ENCODE results near the gene C10orf62.
"Not testable (repeated sequence)": the region's sequence is repeated elsewhere in the genome, so short reads cannot be mapped to it uniquely, and the experiment has no call there.

Gene C10orf62

GRCh38 chr10:97572214-97572989 lies 17.1 kb upstream of the C10orf62 start, which contains the start of gene ANKRD2:
Gene ANKRD2 (plus strand): TSS chr10:97572779. CDS start chr10:97572789, 10 bp downstream.
- peak; percentile 94 for TF ChIP-seq CTCF (IDR thresholded peaks at IDR 0.05; ENCODE audit: low read depth, low read length)
- no peak for DNase-seq (ENCODE audit: extremely low read depth, low read depth)

- no peak for TF ChIP-seq CTCF (IDR thresholded peaks at IDR 0.05; ENCODE audit: low read depth, low read length)
- no peak for DNase-seq (ENCODE audit: extremely low read depth, low read depth)
These were observed 16.5 kb upstream of the C10orf62 start for GRCh38 chr10:97573021-97573420.

- no peak for TF ChIP-seq CTCF (IDR thresholded peaks at IDR 0.05; ENCODE audit: low read depth, low read length)
- DNase-seq (ENCODE audit: extremely low read depth, low read depth), result no peak
These were observed 15.8 kb upstream of the C10orf62 start for GRCh38 chr10:97573672-97574071.

GRCh38 chr10:97574374-97575126 lies 15.0 kb upstream of the C10orf62 start:
- no peak for TF ChIP-seq CTCF (IDR thresholded peaks at IDR 0.05; ENCODE audit: low read depth, low read length)
- no peak for DNase-seq (ENCODE audit: extremely low read depth, low read depth)

- no peak for TF ChIP-seq CTCF (IDR thresholded peaks at IDR 0.05; ENCODE audit: low read depth, low read length)
- no peak for DNase-seq (ENCODE audit: extremely low read depth, low read depth)
These were observed 14.3 kb upstream of the C10orf62 start for GRCh38 chr10:97575127-97575668.

GRCh38 chr10:97576487-97576886 lies 13.0 kb upstream of the C10orf62 start:
- not testable (repeated sequence) for DNase-seq (ENCODE audit: extremely low read depth, low read depth)

GRCh38 chr10:97577701-97578100 lies 11.8 kb upstream of the C10orf62 start:
- DNase-seq (ENCODE audit: extremely low read depth, low read depth), result no peak
- no peak for TF ChIP-seq CTCF (IDR thresholded peaks at IDR 0.05; ENCODE audit: low read depth, low read length)
